ENCODE data around the gene PRPF40A.

PRPF40A gene

DNA sequence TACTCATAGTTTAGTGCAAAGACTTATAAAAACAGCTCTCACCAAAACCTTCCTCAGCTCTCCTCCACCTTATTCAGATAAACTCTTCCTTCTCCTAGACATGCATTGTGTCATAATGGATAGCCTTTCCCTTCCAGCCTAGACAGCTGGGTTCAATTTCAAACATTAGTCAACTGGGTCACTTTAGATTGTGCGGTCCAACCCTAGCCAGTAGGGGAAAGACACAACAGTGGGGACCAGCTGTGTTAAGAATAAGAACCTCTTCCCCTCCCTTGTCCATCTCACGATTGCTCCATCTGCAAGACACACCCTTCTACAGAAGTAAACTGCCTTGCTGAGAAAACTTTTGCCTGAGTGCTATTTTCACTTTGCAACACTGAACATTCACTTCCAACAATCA, 8.5 kb downstream of the PRPF40A start:
- Histone ChIP-seq H3K4me3 (ENCODE audit: low read depth in 1 of 2, low read length in 2 of 2) (no peak overlapping the region), H2AFZ (ENCODE audit: low read depth, low read length) (no peak overlapping the region), H3K4me1 (ENCODE audit: insufficient read depth, low read length) (peaks cover 12% of the 10 kb centered on the region; the same call in 1 of the 2 replicates), H4K20me1 (ENCODE audit: insufficient read depth, low read length) (peaks cover 84% of the 10 kb centered on the region), H3K4me2 (ENCODE audit: insufficient read depth, low read length) (no peak overlapping the region), H3K79me2 (ENCODE audit: insufficient read depth, low read length) (peaks cover 100% of the 10 kb centered on the region), H3K9me3 (ENCODE audit: insufficient read depth, low read length, severe bottlenecking) (no peaks in the 10 kb centered on the region), H3K27me3 (ENCODE audit: insufficient read depth, low read length, poor library complexity) (no peaks in the 10 kb centered on the region), H3K27ac (ENCODE audit: low read length) (no peak overlapping the region), H3K9ac (ENCODE audit: low read depth, low read length) (no peak overlapping the region), H3K36me3 (ENCODE audit: insufficient read depth, low read length) (peaks cover 74% of the 10 kb centered on the region)
- ATAC-seq (ENCODE audit: insufficient read depth, low read depth), result no peak
- no peak for DNase-seq
- no peak for TF ChIP-seq EZH2 (IDR thresholded peaks at IDR 0.05; ENCODE audit: borderline replicate concordance, low read depth, low read length, severe bottlenecking)
- TF ChIP-seq, protein P1, sequence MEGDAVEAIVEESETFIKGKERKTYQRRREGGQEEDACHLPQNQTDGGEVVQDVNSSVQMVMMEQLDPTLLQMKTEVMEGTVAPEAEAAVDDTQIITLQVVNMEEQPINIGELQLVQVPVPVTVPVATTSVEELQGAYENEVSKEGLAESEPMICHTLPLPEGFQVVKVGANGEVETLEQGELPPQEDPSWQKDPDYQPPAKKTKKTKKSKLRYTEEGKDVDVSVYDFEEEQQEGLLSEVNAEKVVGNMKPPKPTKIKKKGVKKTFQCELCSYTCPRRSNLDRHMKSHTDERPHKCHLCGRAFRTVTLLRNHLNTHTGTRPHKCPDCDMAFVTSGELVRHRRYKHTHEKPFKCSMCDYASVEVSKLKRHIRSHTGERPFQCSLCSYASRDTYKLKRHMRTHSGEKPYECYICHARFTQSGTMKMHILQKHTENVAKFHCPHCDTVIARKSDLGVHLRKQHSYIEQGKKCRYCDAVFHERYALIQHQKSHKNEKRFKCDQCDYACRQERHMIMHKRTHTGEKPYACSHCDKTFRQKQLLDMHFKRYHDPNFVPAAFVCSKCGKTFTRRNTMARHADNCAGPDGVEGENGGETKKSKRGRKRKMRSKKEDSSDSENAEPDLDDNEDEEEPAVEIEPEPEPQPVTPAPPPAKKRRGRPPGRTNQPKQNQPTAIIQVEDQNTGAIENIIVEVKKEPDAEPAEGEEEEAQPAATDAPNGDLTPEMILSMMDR (IDR thresholded peaks at IDR 0.05; ENCODE audit: borderline replicate concordance, extremely low read depth, low read length, poor library complexity, severe bottlenecking), result no peak

DNA sequence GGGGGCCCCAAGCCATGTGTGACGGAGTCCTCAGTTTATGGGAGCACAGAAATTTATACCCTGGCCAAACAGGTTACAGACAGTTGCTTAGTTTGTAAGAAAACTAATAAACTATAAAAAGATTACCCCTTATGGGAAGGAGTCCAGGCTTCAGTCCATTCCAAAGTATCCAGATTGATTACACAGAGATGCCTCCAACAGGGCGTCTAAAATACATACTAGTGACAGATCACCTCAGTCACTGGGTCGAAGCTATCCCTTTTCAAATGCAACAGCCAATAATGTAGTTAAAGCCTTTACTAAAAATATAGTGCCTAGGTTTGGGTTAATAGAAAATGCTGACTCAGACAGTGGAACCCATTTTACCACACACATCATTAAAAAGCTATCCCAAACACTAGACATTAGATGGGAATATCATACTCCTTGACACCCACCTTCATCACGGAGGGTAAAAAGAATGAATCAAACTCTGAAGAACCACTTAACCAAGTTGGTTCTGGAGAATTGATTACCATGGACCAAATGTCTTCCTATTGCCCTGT, 10.7 kb downstream of the PRPF40A start:
- Histone ChIP-seq H2AFZ (ENCODE audit: low read depth, low read length) (no peak overlapping the region), H3K4me3 (ENCODE audit: low read depth in 1 of 2, low read length in 2 of 2) (no peak overlapping the region), H4K20me1 (ENCODE audit: insufficient read depth, low read length) (peaks cover 87% of the 10 kb centered on the region), H3K4me1 (ENCODE audit: insufficient read depth, low read length) (peaks cover 3% of the 10 kb centered on the region; the same call in 1 of the 2 replicates), H3K79me2 (ENCODE audit: insufficient read depth, low read length) (peaks cover 100% of the 10 kb centered on the region), H3K4me2 (ENCODE audit: insufficient read depth, low read length) (no peak overlapping the region), H3K36me3 (ENCODE audit: insufficient read depth, low read length) (peaks cover 70% of the 10 kb centered on the region), H3K9me3 (ENCODE audit: insufficient read depth, low read length, severe bottlenecking) (no peaks in the 10 kb centered on the region), H3K27me3 (ENCODE audit: insufficient read depth, low read length, poor library complexity) (no peaks in the 10 kb centered on the region), H3K9ac (ENCODE audit: low read depth, low read length) (no peak overlapping the region), H3K27ac (ENCODE audit: low read length) (no peak overlapping the region)
- TF ChIP-seq EZH2 (IDR thresholded peaks at IDR 0.05; ENCODE audit: borderline replicate concordance, low read depth, low read length, severe bottlenecking), result no peak
- TF ChIP-seq, protein P1 (IDR thresholded peaks at IDR 0.05; ENCODE audit: borderline replicate concordance, extremely low read depth, low read length, poor library complexity, severe bottlenecking), result no peak
- ATAC-seq (ENCODE audit: insufficient read depth, low read depth) (no peak), DNase-seq (no peak)

DNA sequence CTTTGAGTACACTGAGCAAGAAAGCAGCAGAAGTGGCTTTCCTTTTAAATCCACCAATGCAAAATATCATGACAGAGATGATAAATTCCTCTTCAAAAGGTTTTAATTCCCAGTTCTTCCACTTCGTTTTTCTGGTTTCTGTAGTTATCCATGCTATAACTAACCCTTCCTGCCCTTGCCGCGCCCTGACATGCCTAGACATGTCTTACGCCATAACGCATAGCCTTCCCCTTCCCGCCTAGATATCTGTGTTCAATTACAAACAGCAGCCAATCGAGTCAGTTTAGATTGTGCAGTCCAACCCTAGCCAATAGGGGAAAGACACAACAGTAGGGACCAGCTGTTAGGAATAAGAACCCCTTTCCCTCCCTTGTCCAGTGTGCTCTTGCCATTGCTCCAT, 16.1 kb downstream of the PRPF40A start:
- Histone ChIP-seq H2AFZ (ENCODE audit: low read depth, low read length) (no peak overlapping the region), H3K27ac (ENCODE audit: low read length) (no peak overlapping the region), H3K4me2 (ENCODE audit: insufficient read depth, low read length) (no peak overlapping the region), H3K9me3 (ENCODE audit: insufficient read depth, low read length, severe bottlenecking) (no peaks in the 10 kb centered on the region), H4K20me1 (ENCODE audit: insufficient read depth, low read length) (peaks cover 72% of the 10 kb centered on the region), H3K4me1 (ENCODE audit: insufficient read depth, low read length) (peaks cover 3% of the 10 kb centered on the region; the same call in 1 of the 2 replicates), H3K9ac (ENCODE audit: low read depth, low read length) (no peak overlapping the region), H3K4me3 (ENCODE audit: low read depth in 1 of 2, low read length in 2 of 2) (no peak overlapping the region), H3K36me3 (ENCODE audit: insufficient read depth, low read length) (peaks cover 33% of the 10 kb centered on the region), H3K79me2 (ENCODE audit: insufficient read depth, low read length) (peaks cover 100% of the 10 kb centered on the region), H3K27me3 (ENCODE audit: insufficient read depth, low read length, poor library complexity) (no peaks in the 10 kb centered on the region)
- ATAC-seq (ENCODE audit: insufficient read depth, low read depth) (no peak), DNase-seq (no peak)
- TF ChIP-seq EZH2 (IDR thresholded peaks at IDR 0.05; ENCODE audit: borderline replicate concordance, low read depth, low read length, severe bottlenecking), result no peak
- TF ChIP-seq, protein P1 (IDR thresholded peaks at IDR 0.05; ENCODE audit: borderline replicate concordance, extremely low read depth, low read length, poor library complexity, severe bottlenecking), result no peak
